Hematopoietic multipotent progenitor cell treated with erythropoietin and hydrocortisone succinate and interleukin-3 and kit ligand, for 6 days (in vitro differentiated cells): Measurements from ENCODE around the gene ASCL5.
"Not testable (repeated sequence)": the region's sequence is repeated elsewhere in the genome, so short reads cannot be mapped to it uniquely, and the experiment has no call there.

Source experiments
- DNase-seq: peaks from one replicate; pipeline ENCODE4 v3.0.0-alpha.2; 2015

ASCL5 gene, protein sequence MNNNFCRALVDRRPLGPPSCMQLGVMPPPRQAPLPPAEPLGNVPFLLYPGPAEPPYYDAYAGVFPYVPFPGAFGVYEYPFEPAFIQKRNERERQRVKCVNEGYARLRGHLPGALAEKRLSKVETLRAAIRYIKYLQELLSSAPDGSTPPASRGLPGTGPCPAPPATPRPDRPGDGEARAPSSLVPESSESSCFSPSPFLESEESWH

DNA sequence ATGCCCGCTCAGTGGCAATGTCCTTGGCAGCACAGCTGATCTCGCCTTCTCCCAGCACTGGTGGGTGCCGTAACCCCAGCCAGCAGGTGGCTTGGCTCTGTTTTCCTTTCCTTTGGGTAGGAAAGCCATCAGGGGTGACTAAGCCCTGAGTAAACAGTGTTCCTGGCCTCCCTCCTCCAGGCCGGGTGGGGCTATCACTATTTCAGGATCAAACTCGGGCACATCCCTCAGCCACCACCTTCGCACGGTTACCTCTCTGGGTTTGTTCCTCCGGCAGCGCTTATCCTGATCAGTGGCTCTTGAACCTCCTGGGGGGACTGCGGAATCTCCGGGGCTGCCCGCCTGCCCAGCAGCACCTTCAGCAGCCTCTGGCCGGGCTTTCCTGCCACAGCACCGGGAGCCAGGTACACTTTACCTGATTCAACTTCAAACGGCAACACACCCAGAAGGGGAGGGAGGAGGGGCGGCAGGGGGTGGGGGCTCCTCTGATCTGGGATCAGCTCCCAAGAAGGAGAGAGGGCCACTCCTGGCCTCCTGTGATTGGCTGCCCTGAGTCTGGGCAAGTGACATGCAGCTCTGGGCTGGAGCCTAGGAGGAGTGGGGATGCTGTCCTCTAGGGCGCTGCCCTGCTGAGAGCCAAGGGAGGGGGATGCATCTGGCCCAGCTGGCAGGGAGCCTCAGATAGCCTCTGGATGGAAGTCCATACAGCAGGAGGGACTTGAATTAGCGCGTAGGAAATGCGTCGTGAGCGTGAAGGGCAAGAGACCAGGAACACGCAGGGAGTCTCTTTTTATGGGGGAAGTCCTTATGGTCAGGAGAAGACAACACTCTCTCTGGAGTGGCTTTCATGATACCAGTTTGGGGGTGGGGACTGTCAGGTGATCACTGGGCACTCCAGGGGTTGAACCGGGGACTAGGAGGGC, at the start of gene ASCL5:
Gene ASCL5 (minus strand): TSS at position 353 of the 923 bp plus-strand sequence. CDS start 11,812 bp downstream, outside the sequence.
- DNase-seq: no peak

DNA sequence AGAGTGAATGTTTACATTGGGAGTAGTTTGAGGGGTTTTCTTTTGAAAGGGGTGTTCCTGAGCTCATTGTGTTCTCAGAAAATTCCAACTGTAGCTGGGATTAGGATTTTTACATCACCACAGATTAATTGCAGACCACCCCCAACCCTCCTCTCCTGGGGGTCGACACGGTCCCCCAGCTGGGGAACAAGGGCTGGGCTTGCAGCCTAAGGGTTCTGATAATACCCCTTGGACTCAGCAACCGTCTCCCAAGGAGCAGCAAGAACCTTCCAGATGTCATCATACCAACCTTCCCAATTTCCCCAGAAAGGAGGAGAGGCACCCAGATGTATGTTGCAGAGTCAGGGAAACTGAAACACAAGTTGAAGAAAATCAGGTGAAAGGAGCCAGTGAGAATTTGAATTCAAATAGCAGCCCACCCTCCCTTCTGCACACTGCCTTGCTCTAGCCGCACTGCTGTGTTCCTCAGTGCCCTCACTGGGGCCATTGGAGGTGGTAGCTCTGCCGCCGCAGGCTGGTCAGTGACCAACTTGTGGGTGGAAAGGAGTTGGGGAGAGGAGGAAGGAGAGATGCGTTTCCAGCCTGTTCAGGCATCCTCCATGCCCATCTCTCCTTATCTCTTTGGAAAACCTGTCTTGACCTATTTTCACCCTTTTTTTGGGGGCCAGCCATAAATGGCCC, 49.0 kb upstream of the ASCL5 start:
- DNase-seq: no peak

- DNase-seq: no peak
Observed at GRCh38 chr1:201173736-201174135, 46.8 kb upstream of the ASCL5 start.

DNA sequence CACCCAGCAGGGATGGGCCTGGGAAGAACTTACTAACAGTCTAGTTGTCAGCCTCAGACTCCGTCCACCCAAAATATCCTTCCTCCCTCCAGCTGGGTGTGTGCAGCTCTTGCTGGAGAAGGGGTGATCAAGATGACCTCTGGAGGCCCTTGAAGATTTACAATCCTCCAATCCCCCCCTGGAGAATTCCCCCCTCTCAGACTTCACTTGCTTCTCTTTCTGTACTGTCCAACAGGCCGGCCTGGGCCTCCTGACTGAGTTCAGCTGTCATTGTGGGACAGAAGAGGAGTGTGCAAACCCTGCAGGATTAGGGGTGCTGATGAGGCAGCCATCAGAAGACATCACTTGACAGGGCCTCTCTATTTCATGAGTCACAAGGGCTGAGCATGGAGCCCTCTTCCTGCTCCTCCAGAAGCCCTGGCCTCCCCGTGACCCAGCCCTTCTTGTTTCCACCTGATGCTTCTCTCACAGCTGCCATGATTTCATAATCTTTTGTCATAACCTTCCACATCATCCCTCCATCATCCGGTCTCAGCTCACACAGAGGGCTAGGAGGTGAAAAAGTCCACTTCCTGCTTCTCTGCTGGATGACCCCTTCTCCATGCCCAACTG, 46.1 kb upstream of the ASCL5 start:
- no peak for DNase-seq

GRCh38 chr1:201172326-201172725, 45.3 kb upstream of the ASCL5 start:
- DNase-seq: no peak

- peak; percentile 58 for DNase-seq
Observed at GRCh38 chr1:201171063-201172036, 44.4 kb upstream of the ASCL5 start.

DNA sequence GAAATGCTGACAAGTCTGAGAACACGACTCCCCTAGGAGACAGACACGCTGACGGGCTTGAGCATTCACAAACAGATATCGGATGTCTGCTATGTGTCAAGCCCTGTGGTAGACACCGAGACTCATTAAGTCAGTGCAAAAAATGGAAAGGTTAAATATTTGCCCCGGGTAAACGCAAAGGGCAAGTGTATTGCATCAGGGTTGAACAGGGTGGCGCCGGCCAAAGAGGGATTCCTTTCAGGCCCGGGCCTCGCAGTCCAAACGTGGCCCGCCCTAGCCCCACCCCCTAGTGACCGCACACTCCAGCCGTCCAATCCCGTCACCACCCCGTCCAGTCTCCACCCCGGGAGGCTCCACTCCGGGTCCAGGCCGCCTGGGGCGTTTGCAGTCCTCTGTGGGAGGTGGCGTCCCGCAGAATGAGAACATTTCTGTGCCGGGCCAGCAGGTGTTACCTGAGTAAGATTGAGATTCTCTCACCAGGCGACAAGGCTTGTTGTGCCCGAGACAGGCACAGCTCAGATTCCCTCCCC, 43.6 kb upstream of the ASCL5 start:
- peak; percentile 93 for DNase-seq

DNA sequence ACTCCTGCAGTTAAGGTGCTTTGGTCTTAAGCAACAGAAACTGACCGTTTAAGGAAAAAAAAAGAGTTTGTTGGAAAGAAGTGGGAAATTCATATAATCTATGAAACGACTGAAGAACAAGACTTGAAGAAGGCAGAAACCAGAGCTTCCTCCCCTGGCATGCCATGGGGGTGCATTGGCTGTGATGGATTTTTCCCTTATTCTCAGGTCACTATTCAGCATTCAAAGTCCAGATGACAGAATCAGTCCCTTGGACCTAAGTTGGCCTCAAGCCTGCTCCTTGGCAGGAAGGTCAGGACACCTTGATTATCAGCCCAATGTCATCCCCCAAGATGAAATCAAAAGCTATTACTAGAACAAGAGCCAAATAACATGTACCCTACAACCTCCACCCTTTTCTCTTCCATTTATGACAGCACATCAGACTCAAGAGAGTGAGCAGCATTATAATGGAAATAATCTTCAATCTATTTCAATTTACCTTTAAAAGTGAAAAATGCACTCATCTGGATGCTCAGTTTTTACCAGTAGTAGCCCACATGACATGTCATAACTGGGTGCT, 43.1 kb upstream of the ASCL5 start:
- no peak for DNase-seq

- no peak for DNase-seq
Observed at GRCh38 chr1:201169203-201169602, 42.2 kb upstream of the ASCL5 start.

DNA sequence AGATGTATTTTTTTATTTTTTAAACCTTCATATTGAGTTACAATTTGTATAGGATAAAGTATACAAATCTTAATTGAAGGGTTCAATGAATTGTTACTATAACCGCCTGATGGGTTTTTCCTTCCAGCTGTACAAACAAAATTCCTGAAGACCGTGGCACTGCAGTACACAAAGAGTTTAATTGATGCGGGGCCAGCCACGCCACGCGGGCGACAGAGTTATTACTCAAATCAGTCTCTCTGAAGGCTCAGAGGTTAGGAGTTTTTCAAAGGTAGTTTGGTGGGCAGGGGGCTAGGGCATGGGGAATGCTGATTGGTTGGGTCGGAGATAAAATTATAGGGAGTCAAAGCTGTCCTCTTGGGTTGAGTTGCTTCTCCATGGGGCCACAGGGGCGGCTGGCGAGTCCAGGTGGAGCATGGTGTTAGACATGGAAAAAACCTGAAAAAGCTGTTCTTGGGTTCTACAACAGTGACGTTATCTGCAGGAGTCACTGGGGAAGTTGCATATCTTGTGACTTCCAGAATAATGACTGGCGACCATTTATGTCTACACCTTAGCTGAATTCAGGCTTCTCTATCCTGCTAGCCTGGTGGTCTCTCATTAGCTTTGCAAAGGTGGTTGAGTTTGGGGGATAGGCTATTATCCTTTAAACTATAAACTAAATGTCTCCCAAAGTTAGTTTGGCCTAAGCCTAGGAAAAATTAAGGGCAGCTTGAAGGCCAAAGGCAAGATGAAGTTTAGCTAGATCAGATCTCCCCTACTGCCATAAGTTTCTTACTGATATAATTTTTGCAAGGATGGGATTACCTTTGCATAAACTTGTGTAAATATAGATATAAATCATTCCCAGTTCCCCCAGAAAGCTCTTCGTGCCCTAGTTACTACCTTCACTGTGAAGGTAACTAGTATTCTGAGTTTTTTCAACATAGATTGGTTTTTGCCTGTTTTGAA, 40.3 kb upstream of the ASCL5 start:
- no peak for DNase-seq

- DNase-seq: no peak
Observed at GRCh38 chr1:201164645-201165044, 37.7 kb upstream of the ASCL5 start.

GRCh38 chr1:201163707-201164106, 36.7 kb upstream of the ASCL5 start:
- DNase-seq: no peak

GRCh38 chr1:201163036-201163435, 36.1 kb upstream of the ASCL5 start:
- not testable (repeated sequence) for DNase-seq

GRCh38 chr1:201157949-201158348, 31.0 kb upstream of the ASCL5 start:
- DNase-seq: no peak

GRCh38 chr1:201156819-201157218, 29.8 kb upstream of the ASCL5 start:
- peak; percentile 15 for DNase-seq

GRCh38 chr1:201156346-201156745, 29.4 kb upstream of the ASCL5 start:
- no peak for DNase-seq

DNA sequence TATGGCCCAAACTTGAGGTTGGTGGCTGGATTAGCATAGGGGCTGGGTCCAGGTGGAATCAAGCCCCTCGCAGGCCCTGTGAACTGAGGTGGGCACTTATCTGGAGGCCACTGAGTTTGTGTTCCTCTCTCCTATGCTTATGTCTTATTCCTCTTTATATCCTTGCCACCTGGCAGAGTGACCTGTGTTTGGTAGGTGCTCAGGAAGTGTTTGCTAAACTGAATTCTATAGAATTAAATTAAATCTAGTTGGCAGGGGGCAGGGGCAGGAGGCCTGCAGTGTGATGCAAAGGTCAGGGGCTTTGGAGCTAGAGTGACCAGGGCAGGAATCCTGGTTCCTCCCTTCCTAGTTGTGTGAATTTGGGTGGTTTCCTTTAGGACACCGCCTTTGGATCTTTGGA, 28.4 kb upstream of the ASCL5 start:
- DNase-seq: no peak

DNA sequence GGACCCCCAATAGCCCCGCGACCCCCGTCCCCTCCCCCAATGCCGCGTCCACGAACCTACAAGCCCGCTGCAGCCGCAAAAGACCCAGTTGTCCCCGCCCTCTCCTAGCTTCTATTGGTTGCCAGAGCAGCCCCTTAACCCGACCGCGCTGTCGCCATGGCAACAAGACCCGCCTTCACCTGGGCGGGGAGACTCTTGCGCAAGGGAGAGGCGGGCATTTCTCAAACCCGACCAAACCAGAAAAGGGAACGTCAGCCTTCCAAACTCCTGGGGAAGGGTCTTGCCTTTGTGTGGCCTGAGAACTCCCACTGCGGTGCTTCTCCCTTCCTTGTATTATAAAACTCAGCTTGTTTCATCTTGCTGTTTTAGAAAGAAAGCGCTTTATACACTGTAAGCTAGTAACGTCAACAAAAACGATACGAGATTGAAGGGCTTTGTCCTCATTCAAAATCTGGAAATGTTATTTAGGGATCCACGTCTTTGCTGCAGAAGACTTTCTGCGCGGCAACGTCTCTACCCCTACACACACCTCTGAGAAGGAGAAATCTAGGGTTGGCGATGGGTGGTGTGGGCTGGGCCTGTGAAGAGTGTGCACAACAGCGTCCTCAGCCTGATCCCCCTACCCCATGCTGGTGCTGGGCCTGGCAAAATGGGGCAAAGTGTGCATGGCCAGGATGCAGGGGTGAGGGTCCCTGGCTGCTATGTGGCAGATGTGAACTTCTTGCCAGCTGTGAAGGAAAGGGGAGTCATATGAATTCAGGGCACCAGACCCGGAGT, 27.6 kb upstream of the ASCL5 start, which contains the start of gene TMEM9:
Gene TMEM9 (minus strand): TSS at position 86 of the 777 bp plus-strand sequence. CDS start 551 bp downstream, outside the sequence.
- peak; percentile 98 for DNase-seq
